Fibroblast of the aortic adventitia (primary cell): ENCODE results near the gene SETX. TPM values are rescaled to one million over a fixed set of nuclear protein-coding genes. Genes with fewer than 3 reads are reported as not detected.

Source experiments
- DNase-seq: peaks from one replicate; pipeline ENCODE4 v3.0.0-alpha.2; 2010; ENCODE audit warnings: low read depth
- H3K4me3 ChIP-seq: 2 replicates; pipeline ENCODE4 v1.5.1; 2011; ENCODE audit warnings: low read depth, mild to moderate bottlenecking, control low read depth, low read length, moderate library complexity
- total RNA-seq: library from RNA; depleted of rRNA; stranded (reverse); fragments of >200 nt; gene quantifications from 2 replicates; pipeline ENCODE4 v1.2.3, GENCODE V29; 2012; ENCODE audit warnings: low replicate concordance
- TF ChIP-seq, protein P1 (sequence below): IDR thresholded peaks from 2 replicates; pipeline ENCODE4 v1.5.1; 2011; ENCODE audit warnings: mild to moderate bottlenecking, low read length, control low read depth, inconsistent platforms; ENCODE audit not compliant: insufficient read depth

The SETX gene
- total RNA-seq, 1 donor = 85.0 TPM

DNA sequence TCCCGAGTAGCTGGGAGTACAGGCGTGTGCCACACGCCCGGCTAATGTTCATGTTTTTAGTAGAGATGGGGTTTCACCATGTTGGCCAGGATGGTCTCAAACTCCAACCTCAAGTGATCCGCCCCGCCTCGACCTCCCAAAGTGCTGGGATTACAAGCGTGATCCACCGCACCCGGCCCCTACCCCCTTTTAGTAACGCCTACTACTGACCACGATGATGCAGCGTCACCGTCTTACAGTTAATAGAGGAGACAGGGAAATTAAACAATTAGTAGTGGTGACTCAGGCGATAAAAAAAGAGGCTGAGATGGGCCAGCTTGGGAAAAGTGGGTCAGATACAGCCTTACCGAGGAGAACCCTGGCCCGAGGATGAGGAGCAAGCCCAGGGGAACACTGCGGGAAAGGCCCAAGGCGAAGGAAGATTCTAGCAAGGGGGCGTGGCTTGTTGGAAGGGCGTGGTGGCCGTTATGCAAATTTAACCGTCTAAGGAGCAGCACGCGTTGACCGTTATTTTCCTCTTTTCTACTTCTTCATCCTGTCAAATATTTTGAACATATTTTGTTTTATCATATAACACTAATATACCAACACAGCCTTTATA, 1.6 kb upstream of the SETX start:
- TF ChIP-seq, protein P1, sequence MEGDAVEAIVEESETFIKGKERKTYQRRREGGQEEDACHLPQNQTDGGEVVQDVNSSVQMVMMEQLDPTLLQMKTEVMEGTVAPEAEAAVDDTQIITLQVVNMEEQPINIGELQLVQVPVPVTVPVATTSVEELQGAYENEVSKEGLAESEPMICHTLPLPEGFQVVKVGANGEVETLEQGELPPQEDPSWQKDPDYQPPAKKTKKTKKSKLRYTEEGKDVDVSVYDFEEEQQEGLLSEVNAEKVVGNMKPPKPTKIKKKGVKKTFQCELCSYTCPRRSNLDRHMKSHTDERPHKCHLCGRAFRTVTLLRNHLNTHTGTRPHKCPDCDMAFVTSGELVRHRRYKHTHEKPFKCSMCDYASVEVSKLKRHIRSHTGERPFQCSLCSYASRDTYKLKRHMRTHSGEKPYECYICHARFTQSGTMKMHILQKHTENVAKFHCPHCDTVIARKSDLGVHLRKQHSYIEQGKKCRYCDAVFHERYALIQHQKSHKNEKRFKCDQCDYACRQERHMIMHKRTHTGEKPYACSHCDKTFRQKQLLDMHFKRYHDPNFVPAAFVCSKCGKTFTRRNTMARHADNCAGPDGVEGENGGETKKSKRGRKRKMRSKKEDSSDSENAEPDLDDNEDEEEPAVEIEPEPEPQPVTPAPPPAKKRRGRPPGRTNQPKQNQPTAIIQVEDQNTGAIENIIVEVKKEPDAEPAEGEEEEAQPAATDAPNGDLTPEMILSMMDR = no peak
- no peak for DNase-seq
- no peak overlapping the region for H3K4me3 ChIP-seq

DNA sequence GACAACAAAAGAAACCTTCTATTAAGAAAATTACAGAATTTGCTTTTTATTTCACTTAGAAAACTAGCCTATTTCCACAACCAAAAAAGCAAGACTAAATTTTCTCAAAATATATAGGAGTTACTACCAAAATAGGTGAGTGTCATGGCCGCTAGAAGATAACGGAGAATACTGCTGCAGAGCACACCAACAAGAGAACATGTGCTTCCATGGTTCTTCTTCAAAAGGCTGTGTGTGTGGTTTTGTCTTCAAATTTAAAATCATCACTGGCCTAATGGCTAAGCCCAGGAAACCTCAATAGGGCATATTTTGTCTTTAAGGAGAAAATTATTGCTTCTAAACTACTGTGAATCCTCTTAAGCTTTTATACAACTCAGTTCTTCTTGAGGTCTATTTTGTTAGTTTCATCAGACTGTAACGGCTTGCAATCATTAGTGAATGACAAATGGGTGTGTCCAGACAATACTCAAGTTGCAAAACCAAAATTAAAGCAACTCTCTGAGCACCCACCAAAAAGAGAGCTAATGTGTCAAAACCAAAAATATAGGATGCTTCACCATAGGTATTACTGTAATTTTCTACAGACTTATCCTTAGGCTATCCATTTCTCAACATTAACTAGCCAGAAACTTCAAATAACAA, 3.3 kb downstream of the SETX start:
- peak; percentile 12 for DNase-seq
- TF ChIP-seq, protein P1 = no peak
- H3K4me3 ChIP-seq = peak overlapping the region; percentile 15

DNA sequence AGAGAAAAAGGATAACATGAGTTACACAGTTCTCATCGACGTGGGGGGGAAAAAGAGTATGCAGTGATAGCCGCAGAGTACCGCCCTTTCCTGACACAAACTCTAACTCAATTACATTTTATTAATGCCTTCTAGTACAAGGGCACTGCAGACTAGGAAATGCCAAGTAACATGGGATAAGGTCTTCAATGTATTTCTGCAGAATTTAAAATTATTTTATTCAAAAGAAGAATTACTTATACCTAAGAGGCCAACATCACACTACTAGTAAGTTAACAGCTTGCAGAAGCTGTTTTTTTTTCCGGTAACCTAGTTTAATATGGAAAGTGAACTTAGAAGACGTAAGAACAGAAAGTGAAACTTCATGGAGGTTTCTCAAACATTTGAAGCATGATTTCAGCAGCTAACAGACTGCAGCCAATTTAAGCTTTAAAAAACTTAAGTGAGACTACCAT, 3.9 kb downstream of the SETX start:
- H3K4me3 ChIP-seq = peak overlapping the region; percentile 40
- TF ChIP-seq, protein P1 = no peak
- peak; percentile 43 for DNase-seq

DNA sequence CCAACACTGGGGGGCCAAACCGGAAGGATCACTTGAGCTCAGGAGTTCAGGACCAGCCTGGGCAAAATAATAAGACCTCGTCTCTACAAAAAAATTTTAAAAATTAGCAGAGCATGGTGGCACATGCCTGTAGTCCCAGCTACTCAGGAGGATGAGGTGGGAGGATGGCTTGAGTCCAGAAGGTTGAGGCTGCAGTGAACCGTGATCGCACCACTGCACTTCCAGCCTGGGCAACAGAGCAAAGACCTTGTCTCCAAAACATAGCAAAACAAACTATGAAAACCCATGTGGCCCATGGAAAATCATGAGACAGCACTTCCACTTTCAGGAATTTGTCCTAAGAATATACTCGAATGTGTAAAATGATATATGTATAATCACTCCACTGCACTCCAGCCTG, 6.1 kb downstream of the SETX start:
- no peak overlapping the region for H3K4me3 ChIP-seq
- TF ChIP-seq, protein P1 = no peak
- no peak for DNase-seq

DNA sequence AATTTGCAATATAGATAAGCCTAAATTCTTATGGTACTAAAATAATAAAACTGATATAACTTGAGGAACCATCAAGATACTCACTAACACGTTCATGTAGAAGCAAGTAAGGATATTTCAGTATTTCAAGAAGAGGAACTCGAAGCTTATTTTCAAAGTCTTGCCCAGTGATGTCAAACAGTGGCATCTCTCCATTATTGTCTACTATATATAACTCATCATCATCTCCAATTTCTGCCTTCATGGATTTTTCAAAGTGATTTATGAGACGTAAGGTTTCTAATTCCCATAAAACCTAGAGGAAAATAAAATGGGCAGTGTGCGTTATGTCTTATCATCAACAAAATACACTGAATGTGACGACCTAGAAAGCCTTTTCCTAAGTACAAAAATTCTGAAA, 8.6 kb downstream of the SETX start:
- TF ChIP-seq, protein P1 = no peak
- DNase-seq = no peak

DNA sequence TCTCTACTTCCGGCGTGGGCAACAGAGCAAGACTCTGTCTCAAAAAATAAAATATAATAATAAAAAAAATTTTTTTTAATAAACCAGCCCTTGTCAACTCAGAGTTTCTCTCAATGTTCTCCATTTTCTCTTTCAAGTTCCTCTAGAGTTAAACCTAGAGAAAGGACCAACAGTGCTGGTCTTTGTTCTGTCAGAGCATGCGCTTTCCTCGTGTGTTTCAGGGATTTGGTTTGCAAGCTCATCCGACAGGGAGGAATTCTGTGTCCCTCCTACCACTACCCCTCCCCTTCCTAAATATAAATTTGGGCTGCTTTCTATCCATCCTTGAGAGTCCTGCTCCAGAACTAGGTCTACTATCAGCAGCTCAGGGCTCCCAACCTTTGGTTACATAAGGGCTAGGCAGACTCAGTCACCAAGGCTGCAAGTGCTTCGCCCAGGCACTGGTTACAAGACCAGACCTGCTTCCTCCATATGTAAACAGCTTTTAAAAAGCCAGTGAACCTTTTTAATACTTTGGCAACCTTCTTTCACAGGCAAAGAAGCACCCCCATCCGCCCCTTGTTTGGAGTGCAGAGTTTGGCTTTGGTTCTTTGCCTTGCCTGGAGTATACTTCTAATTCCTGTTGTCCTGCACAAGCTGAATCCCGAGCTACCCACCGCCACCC, 13.5 kb downstream of the SETX start:
- TF ChIP-seq, protein P1 = no peak
- DNase-seq = no peak
- H3K4me3 ChIP-seq = no peak overlapping the region

More for the DNA sequence above, 8.6 kb downstream of the SETX start:
- H3K4me3 ChIP-seq = no peak overlapping the region
